GM23338 (cell line): Measurements from ENCODE around the gene SLC12A7.

ENCODE experiments used
- CREB1 ChIP-seq: fragments of 250-450 bp; sonication (Bioruptor Pico); IDR thresholded peaks from 2 replicates; pipeline ENCODE4 v1.5.0; 2020; ENCODE audit warnings: low read depth, mild to moderate bottlenecking, moderate library complexity
- CTCF ChIP-seq, 2 experiments: fragments of 200-600 bp in 1 of 2; sonication (generic) in 1 of 2; conservative IDR thresholded peaks; 2 replicates each; pipeline versions ENCODE4 v1.5.1 to v1.6.1; 2016 to 2017; ENCODE audit warnings: antibody characterized with exemption in 2 of 2, low read depth in 2 of 2, mild to moderate bottlenecking in 2 of 2, moderate library complexity in 1 of 2
- ETS1 ChIP-seq: IDR thresholded peaks from 2 replicates; pipeline ENCODE4 v1.6.1; 2016; ENCODE audit warnings: antibody characterized with exemption
- EZH2 ChIP-seq: fragments of 200-600 bp; sonication (generic); IDR thresholded peaks from one replicate; pipeline ENCODE4 v1.8.0; 2017; ENCODE audit warnings: antibody characterized with exemption, mild to moderate bottlenecking, low read depth; ENCODE audit not compliant: unreplicated experiment
- EZH2phosphoT487 ChIP-seq: fragments of 200-600 bp; sonication (generic); IDR thresholded peaks from one replicate; pipeline ENCODE4 v1.8.1; 2018; ENCODE audit warnings: antibody characterized with exemption; ENCODE audit not compliant: unreplicated experiment
- JUNB ChIP-seq: IDR thresholded peaks from one replicate; pipeline ENCODE4 v1.6.1; 2016; ENCODE audit warnings: antibody characterized with exemption; ENCODE audit not compliant: unreplicated experiment
- POLR2AphosphoS5 ChIP-seq: IDR thresholded peaks from 2 replicates; pipeline ENCODE4 v1.6.1; 2016; ENCODE audit warnings: antibody characterized with exemption, low read depth
- STAT1 ChIP-seq: IDR thresholded peaks from one replicate; pipeline ENCODE4 v1.6.1; 2016; ENCODE audit warnings: antibody characterized with exemption; ENCODE audit not compliant: unreplicated experiment
- ZNF331 ChIP-seq: fragments of 250-450 bp; sonication (Bioruptor Pico); IDR thresholded peaks from 2 replicates; pipeline ENCODE4 v1.5.0; 2020; ENCODE audit warnings: low read depth, mild to moderate bottlenecking, moderate library complexity
- ZNF462 ChIP-seq: fragments of 250-450 bp; sonication (Bioruptor Pico); IDR thresholded peaks from 2 replicates; pipeline ENCODE4 v1.5.0; 2020; ENCODE audit warnings: mild to moderate bottlenecking, moderate library complexity
- TF ChIP-seq, protein P1 (sequence below): IDR thresholded peaks from one replicate; pipeline ENCODE4 v1.6.1; 2018; ENCODE audit warnings: antibody characterized with exemption; ENCODE audit not compliant: unreplicated experiment

DNA sequence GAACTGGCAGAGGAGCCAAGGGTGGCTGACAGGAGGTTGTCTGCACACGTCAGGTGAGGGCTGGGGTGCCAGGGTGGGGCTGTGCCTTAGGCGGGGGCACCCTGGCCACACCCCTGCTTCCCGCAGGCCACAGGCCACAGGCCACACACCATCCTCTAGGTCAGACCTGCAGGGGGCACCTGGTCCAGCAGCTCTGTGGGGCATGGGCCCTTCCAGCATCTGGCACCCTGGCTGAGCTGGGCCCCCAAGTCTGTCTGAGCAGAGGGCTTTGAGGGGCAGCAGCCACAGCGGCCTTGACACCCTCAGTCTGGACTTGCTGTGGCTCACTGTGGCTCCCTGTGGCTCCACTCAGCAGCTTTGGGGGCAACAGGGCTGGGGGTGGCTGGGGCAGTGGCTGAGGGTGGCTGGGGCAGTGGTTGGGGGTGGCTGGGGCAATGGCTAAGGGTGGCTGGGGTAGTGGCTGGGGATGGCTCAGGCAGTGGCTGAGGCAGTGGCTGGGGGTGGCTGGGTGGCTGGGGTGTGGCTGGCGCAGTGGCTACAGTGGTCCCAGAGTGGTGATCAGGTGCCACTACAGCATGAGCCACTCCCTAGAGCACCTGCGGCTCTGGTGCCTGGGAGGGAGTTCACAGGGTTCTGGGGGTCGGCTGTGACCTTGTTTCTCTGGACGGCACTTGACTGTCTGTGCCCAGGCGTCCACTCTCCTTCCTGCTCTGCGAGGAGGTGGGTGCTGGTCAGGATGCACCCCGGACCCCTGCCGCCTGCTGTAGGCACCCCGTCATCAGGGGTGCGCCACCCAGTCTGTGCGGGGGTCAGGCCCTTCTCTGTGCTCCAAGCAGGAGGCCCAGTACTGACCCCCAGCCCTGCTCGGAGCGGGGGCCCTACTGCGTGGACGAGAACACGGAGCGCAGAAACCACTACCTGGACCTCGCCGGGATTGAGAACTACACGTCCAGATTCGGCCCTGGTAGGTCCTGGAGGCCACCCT, 76.2 kb downstream of the SLC12A7 start:
- TF ChIP-seq JUNB (no peak), EZH2phosphoT487 (no peak), POLR2AphosphoS5 (no peak), CTCF (conservative IDR thresholded peaks at IDR 0.05; ENCODE audit: low read depth in 2 of 2) (no peak), STAT1 (no peak), ZNF462 (CRISPR knock-in tag) (no peak), CREB1 (CRISPR knock-in tag) (no peak), ZNF331 (CRISPR knock-in tag) (no peak), ETS1 (no peak), EZH2 (no peak)
- TF ChIP-seq, protein P1, sequence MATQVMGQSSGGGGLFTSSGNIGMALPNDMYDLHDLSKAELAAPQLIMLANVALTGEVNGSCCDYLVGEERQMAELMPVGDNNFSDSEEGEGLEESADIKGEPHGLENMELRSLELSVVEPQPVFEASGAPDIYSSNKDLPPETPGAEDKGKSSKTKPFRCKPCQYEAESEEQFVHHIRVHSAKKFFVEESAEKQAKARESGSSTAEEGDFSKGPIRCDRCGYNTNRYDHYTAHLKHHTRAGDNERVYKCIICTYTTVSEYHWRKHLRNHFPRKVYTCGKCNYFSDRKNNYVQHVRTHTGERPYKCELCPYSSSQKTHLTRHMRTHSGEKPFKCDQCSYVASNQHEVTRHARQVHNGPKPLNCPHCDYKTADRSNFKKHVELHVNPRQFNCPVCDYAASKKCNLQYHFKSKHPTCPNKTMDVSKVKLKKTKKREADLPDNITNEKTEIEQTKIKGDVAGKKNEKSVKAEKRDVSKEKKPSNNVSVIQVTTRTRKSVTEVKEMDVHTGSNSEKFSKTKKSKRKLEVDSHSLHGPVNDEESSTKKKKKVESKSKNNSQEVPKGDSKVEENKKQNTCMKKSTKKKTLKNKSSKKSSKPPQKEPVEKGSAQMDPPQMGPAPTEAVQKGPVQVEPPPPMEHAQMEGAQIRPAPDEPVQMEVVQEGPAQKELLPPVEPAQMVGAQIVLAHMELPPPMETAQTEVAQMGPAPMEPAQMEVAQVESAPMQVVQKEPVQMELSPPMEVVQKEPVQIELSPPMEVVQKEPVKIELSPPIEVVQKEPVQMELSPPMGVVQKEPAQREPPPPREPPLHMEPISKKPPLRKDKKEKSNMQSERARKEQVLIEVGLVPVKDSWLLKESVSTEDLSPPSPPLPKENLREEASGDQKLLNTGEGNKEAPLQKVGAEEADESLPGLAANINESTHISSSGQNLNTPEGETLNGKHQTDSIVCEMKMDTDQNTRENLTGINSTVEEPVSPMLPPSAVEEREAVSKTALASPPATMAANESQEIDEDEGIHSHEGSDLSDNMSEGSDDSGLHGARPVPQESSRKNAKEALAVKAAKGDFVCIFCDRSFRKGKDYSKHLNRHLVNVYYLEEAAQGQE, result no peak
